Breast epithelium (tissue), 3 donors: ENCODE data around the gene YIPF4. TPM values are rescaled to one million over a fixed set of nuclear protein-coding genes. Genes with fewer than 3 reads are reported as not detected.

Experiments
- total RNA-seq, 3 donors: library from RNA; depleted of rRNA; stranded (reverse); fragments of >200 nt; gene quantifications; one replicate each; pipeline ENCODE4 v1.1.0, GENCODE V29; 2016

The YIPF4 gene
- total RNA-seq, 3 donors from 2014 or later: 14.7 to 44.5 (median 16.8) TPM

Other genes with a start within 250 kb of the YIPF4 start
- gene DPY30, start 238.1 kb upstream of the YIPF4 start, total RNA-seq: 10 to 100 TPM; 44.8 to 64.2 (median 63.9) TPM
- 10 to 100 TPM; 16.3 to 30.9 (median 21.3) TPM for gene SPAST, start 214.3 kb upstream of the YIPF4 start, total RNA-seq
- 10 to 100 TPM; 19.0 to 31.2 (median 21.6) TPM for gene SLC30A6, start 112.0 kb upstream of the YIPF4 start, total RNA-seq
- 1 to 10 TPM; 1.3 to 2.6 (median 1.8) TPM for gene NLRC4, start 13.0 kb upstream of the YIPF4 start, total RNA-seq
- 100 to 1,000 TPM; 132 to 245 (median 152) TPM for gene BIRC6, start 79.1 kb downstream of the YIPF4 start, total RNA-seq